GM20431 (cell line): ENCODE results near the gene HOXD4.

Experiments
- in situ Hi-C: fragments of 300-500 bp; cut with MseI, MboI; formaldehyde crosslinking; loops from one replicate; pipeline ENCODE4 v1.15.0; 2020; ENCODE audit warnings: low sequenced_read_pairs; ENCODE audit not compliant: unreplicated experiment

The HOXD4 gene

GRCh38 chr2:176124947-176125771 lies 26.2 kb upstream of the HOXD4 start:
- in situ Hi-C loops: loop anchor here (10.0 to 25.0 kb wide), 3 partner anchors 437 to 1012 kb away; no protein-coding TSS in a partner anchor

GRCh38 chr2:176125772-176126054 lies 25.6 kb upstream of the HOXD4 start:
- in situ Hi-C loops: loop anchor here (10.0 to 25.0 kb wide), 3 partner anchors 437 to 1012 kb away; no protein-coding TSS in a partner anchor

GRCh38 chr2:176126929-176127773 lies 24.2 kb upstream of the HOXD4 start:
- in situ Hi-C loops: loop anchor here (10.0 to 25.0 kb wide), 3 partner anchors 435 to 1010 kb away; no protein-coding TSS in a partner anchor

GRCh38 chr2:176127774-176128072 lies 23.6 kb upstream of the HOXD4 start:
- in situ Hi-C loops: loop anchor here (10.0 to 25.0 kb wide), 3 partner anchors 435 to 1010 kb away; no protein-coding TSS in a partner anchor

DNA sequence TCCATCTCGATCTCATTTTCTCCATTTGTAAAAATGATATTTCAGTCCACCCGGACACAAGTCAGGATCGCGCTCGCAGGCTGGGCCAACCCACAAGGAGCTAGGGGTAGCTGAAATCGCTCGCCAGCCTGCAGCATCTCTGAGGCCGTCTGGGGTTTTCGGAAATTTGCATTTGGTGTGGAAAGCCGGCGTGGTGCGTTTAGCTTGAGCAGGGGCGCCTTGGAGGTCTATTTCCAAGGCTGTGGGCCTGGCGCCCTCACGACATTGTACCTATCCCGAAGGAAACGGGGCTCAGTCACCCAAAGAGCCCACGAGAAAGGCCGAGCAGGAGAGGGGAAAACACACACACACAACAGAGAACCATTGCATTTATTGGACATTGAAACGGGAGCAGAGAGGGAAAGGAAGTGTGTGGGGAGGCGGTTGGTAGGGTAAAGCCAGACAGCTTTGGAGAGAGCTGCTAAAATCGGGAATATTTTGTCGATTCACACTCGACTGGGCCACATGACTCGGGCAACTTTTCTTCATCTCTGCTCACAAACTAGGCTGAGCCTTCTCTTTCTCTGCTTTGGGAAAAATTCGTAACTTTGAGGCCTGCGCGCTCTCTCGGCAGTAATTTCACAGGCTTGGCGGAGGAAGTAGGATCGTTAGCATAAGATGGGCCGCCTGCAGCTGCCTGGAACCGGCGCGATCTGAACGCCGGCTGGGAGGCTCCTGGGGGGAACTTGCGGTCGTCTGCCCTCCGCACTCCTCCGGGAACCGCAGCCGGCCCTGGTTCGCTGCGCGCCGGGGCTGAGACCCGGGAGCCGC lies 23.0 kb upstream of the HOXD4 start:
- in situ Hi-C loops: loop anchor here (10.0 to 25.0 kb wide), 3 partner anchors 434 to 1009 kb away; no protein-coding TSS in a partner anchor

GRCh38 chr2:176128982-176129796 lies 22.2 kb upstream of the HOXD4 start, which contains the start of gene HOXD8:
TSS of gene HOXD8 (plus strand) at chr2:176129705. CDS start at chr2:176130367, 662 bp downstream.
- in situ Hi-C loops: loop anchor here (10.0 to 25.0 kb wide), 3 partner anchors 433 to 1008 kb away; no protein-coding TSS in a partner anchor

- in situ Hi-C loops: loop anchor here (10.0 to 25.0 kb wide), 3 partner anchors 433 to 1008 kb away; no protein-coding TSS in a partner anchor
These were observed 21.6 kb upstream of the HOXD4 start for GRCh38 chr2:176129813-176130146.

- in situ Hi-C loops: loop anchor here (25.0 kb wide), 2 partner anchors 432 to 1007 kb away; no protein-coding TSS in a partner anchor
These were observed 21.0 kb upstream of the HOXD4 start for GRCh38 chr2:176130147-176130956.

DNA sequence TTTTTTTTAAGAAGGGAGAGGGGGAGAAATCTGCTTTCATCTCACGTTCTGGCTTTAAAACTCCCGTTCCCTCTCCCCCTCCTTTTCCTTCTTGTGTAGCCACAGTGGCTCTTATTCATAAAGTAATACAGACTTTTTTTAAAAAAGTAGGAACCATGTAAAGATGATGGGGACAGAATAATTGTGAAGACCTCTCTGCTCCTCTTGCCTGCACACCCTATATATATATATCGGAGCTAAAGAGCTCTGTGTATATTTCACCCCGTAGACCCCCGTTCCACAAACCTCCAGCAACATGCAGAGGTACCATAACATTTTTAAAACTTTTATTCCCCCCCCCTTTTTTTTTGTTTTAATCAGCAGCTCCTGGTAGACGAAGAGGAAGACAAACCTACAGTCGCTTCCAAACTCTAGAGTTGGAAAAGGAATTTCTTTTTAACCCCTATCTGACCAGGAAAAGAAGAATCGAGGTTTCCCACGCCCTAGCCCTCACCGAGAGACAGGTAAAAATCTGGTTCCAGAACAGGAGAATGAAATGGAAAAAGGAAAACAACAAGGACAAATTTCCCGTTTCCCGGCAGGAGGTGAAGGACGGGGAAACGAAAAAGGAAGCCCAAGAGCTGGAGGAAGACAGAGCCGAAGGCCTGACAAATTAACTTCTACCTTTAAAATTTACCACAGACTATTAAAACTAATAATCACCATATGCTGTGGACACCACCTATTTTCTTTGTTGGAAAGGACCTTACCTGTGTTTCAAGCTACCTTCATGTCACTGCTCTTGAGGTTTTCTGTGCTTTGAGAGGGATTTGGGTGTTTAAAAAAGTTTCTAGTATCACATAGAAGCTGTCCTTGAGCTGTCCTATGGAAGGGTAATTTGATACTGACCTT lies 20.1 kb upstream of the HOXD4 start:
- in situ Hi-C loops: loop anchor here (25.0 kb wide), 2 partner anchors 431 to 1006 kb away; no protein-coding TSS in a partner anchor

DNA sequence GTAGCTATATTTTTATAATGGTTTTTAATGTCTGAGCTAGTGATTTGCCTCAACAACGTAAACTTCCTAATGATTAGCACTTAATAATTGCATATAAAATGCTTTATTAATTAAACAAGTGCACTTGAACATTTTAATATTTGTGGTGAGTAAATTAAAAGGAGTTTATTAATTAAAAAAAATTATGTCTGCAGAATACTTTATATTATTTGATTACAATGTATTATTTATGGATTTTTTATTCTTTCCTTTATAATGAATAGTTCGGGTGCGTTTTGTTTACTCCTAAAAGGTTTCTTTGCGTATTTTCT lies 19.5 kb upstream of the HOXD4 start:
- in situ Hi-C loops: loop anchor here (25.0 kb wide), 2 partner anchors 430 to 1005 kb away; no protein-coding TSS in a partner anchor

DNA sequence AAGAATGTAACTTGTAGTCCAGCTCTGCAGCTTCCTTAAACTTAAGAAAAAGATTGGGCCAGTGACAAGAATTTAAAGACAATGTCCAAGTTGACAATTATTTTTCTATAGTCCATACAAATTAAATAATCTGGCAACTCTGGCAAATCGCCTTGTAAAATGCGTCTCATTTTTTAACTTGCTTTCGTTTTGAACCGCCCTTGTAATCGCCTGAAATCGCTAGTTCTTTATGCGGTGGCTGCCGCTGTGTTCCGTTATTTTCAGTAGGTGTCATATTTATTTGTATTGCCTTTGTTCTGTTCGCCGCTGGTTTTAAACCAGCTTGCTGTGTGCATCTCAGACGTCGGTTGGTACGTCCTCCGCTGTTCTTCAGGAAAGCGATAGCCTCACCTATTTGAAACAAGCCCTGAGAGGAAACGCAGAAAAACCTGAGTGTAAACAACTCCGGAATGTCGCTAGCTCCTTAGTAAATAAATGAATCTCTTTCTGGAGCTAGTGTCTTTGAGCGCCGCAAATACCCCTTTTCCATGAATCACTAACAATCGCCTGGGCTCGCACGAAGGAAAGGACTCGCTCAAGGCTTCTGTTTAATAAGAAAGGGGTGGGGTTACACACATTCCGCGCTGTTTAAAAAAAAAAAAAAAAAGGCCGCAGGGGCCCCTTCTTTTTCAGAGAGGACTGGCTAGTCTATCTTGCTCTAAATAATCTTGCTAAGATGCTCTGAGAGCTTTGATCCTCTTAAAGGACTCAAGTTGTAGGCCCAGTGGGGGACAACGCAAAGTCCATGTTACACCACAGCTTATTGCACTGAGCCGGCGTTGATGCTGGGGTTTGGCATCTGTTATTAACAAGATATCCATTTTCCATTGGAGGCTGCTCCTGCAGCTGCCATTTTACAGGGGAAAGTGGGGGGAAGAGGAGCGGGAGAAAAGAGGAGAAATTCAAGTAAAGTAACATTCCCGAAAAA lies 18.9 kb upstream of the HOXD4 start:
- in situ Hi-C loops: loop anchor here (25.0 kb wide), 2 partner anchors 430 to 1005 kb away; no protein-coding TSS in a partner anchor

- in situ Hi-C loops: loop anchor here (25.0 kb wide), 2 partner anchors 429 to 1004 kb away; no protein-coding TSS in a partner anchor
These were observed 18.0 kb upstream of the HOXD4 start for GRCh38 chr2:176133389-176133788.

- in situ Hi-C loops: loop anchor here (25.0 kb wide), 2 partner anchors 428 to 1003 kb away; no protein-coding TSS in a partner anchor
These were observed 17.3 kb upstream of the HOXD4 start for GRCh38 chr2:176134035-176134434.

DNA sequence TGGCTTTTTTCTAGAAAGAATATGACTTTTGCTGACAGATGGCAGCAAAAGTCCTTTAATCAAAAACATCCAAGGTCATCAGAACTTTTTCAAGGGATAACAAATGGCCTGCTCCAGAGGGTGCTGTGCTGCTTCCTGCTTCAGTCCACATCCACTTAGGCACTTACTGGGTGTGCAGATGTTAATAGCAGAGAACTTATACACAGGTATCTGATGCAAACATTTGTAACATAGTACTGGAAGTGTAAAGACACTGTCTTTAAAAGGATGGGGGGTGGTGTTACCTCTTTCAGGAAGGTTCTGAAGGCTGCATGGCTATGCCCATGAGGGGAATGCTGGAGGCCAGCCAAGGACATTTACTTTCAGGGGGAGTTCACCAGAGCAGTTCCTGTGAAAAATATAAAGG lies 16.3 kb upstream of the HOXD4 start:
- in situ Hi-C loops: loop anchor here (25.0 kb wide), 2 partner anchors 427 to 1002 kb away; no protein-coding TSS in a partner anchor

GRCh38 chr2:176136374-176137251 lies 14.7 kb upstream of the HOXD4 start:
- in situ Hi-C loops: loop anchor here (25.0 kb wide), 2 partner anchors 426 to 1001 kb away; no protein-coding TSS in a partner anchor
